ENCODE measurements around the gene POU2AF3. TPM values are rescaled to one million over a fixed set of nuclear protein-coding genes. Genes with fewer than 3 reads are reported as not detected.

POU2AF3 gene
- total RNA-seq, 1 experiment from 2014 or later = not detected

DNA sequence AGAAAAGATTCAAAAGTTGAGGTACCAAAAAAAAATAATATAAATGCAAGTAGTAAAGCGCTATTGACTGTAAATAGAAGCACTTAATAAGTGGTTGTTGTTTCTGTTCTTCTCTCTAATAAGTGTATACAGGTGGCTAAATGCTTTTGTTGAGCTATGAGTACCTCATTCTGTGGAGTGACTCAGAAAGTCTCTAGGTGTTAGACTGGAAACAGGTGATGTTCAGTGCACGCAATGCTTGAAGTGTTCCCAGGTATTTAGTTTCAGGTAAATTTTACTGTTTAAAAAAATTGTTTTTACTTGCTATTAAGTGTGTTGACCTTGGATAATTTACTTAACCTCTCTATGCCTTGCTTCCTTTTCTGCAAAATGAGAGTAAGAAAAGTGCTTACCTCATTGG lies 24.2 kb downstream of the POU2AF3 start:
- Mint-ChIP-seq H3K4me1 (ENCODE audit: insufficient read depth, unreplicated experiment) (no peaks in the 10 kb centered on the region), H3K27me3 (ENCODE audit: insufficient read depth, unreplicated experiment) (peaks cover 68% of the 10 kb centered on the region), H3K36me3 (ENCODE audit: insufficient read depth, unreplicated experiment) (no peaks in the 10 kb centered on the region), H3K4me3 (ENCODE audit: unreplicated experiment) (no peak overlapping the region), H3K9me3 (ENCODE audit: unreplicated experiment) (no peaks in the 10 kb centered on the region), H3K27ac (ENCODE audit: low read depth, unreplicated experiment) (no peak overlapping the region)
- ChIA-PET CTCF (no interaction called here), POLR2A (no interaction called here)
- no TSS peak for BruUV-seq (replicated peaks)
- intact Hi-C loops (cut with micrococcal nuclease) = no loop called here
- TF ChIP-seq, protein P1, sequence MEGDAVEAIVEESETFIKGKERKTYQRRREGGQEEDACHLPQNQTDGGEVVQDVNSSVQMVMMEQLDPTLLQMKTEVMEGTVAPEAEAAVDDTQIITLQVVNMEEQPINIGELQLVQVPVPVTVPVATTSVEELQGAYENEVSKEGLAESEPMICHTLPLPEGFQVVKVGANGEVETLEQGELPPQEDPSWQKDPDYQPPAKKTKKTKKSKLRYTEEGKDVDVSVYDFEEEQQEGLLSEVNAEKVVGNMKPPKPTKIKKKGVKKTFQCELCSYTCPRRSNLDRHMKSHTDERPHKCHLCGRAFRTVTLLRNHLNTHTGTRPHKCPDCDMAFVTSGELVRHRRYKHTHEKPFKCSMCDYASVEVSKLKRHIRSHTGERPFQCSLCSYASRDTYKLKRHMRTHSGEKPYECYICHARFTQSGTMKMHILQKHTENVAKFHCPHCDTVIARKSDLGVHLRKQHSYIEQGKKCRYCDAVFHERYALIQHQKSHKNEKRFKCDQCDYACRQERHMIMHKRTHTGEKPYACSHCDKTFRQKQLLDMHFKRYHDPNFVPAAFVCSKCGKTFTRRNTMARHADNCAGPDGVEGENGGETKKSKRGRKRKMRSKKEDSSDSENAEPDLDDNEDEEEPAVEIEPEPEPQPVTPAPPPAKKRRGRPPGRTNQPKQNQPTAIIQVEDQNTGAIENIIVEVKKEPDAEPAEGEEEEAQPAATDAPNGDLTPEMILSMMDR (IDR thresholded peaks at IDR 0.05; ENCODE audit: unreplicated experiment) = no peak
- no peak for DNase-seq (ENCODE audit: unreplicated experiment)

DNA sequence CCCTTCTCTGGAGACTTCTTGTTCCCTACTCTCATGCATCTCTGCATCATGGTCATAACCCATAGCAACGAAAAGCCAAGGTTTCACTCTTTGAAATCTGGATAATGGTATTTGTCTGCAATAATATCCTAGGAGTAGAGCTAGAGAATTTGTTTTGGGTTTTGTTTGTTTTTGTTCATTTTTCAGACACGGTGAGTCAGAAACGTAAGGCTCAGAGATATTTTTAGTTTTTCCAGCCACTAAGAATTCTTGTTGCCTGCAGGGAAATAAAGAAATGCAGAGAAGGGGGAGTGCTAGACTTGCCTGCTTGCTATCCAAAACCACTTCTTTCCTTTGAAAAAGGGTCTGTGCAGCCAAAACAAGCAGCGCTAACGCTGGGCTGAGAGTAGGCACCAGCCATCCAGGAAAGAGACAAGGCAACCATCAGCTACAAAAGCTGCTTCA lies 26.0 kb downstream of the POU2AF3 start:
- ChIA-PET CTCF (interaction anchor here (0.7 to 1.6 kb wide), 3 partner anchors 9 to 53 kb away, joined by 3 to 5 read pairs (median 5); no protein-coding TSS in a partner anchor), POLR2A (interaction anchor here (0.6 to 1.8 kb wide), 6 partner anchors 12 to 102 kb away, joined by 3 to 6 read pairs (median 4); no protein-coding TSS in a partner anchor)
- TF ChIP-seq, protein P1 (IDR thresholded peaks at IDR 0.05; ENCODE audit: unreplicated experiment) = no peak
- H3K36me3 Mint-ChIP-seq (ENCODE audit: insufficient read depth, unreplicated experiment) = no peaks in the 10 kb centered on the region
- H3K4me1 Mint-ChIP-seq (ENCODE audit: insufficient read depth, unreplicated experiment) = no peaks in the 10 kb centered on the region
- peak; percentile 20 for DNase-seq (ENCODE audit: unreplicated experiment)
- no peak overlapping the region for H3K4me3 Mint-ChIP-seq (ENCODE audit: unreplicated experiment)
- intact Hi-C loops (cut with micrococcal nuclease) = no loop called here
- no peak overlapping the region for H3K27ac Mint-ChIP-seq (ENCODE audit: low read depth, unreplicated experiment)
- H3K9me3 Mint-ChIP-seq (ENCODE audit: unreplicated experiment) = no peaks in the 10 kb centered on the region
- no TSS peak for BruUV-seq (replicated peaks)
- peaks cover 53% of the 10 kb centered on the region for H3K27me3 Mint-ChIP-seq (ENCODE audit: insufficient read depth, unreplicated experiment)

DNA sequence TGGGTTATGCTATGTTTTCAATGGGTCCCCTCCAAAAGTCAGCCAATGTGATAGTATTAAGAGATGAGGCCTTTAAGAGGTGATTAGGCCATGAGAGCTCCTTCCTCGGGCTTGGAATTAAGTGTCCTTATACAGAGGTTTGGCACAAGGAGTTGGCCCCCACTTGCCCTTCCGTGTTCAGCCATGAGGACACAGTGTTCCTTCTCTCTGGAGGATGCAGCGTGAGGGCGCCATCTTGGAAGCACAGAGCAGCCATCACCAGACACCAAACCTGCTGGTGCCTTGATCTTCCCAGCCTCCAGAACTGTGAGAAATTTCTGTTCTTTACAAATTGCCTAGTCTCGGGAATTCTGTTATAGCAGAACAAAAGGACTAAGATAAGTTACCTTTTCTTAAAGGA lies 26.9 kb downstream of the POU2AF3 start:
- BruUV-seq (replicated peaks) = no TSS peak
- ChIA-PET CTCF (interaction anchor here (1.6 kb wide), 1 partner anchor 52 kb away, joined by 5 read pairs; no protein-coding TSS in a partner anchor), POLR2A (interaction anchor here (0.7 to 1.0 kb wide), 4 partner anchors 22 to 101 kb away, joined by 3 to 4 read pairs (median 3); no protein-coding TSS in a partner anchor)
- TF ChIP-seq, protein P1 (IDR thresholded peaks at IDR 0.05; ENCODE audit: unreplicated experiment) = no peak
- Mint-ChIP-seq H3K27ac (ENCODE audit: low read depth, unreplicated experiment) (no peak overlapping the region), H3K4me3 (ENCODE audit: unreplicated experiment) (no peak overlapping the region), H3K27me3 (ENCODE audit: insufficient read depth, unreplicated experiment) (peaks cover 43% of the 10 kb centered on the region), H3K9me3 (ENCODE audit: unreplicated experiment) (no peaks in the 10 kb centered on the region), H3K36me3 (ENCODE audit: insufficient read depth, unreplicated experiment) (no peaks in the 10 kb centered on the region), H3K4me1 (ENCODE audit: insufficient read depth, unreplicated experiment) (no peaks in the 10 kb centered on the region)
- intact Hi-C loops (cut with micrococcal nuclease) = no loop called here
- no peak for DNase-seq (ENCODE audit: unreplicated experiment)

DNA sequence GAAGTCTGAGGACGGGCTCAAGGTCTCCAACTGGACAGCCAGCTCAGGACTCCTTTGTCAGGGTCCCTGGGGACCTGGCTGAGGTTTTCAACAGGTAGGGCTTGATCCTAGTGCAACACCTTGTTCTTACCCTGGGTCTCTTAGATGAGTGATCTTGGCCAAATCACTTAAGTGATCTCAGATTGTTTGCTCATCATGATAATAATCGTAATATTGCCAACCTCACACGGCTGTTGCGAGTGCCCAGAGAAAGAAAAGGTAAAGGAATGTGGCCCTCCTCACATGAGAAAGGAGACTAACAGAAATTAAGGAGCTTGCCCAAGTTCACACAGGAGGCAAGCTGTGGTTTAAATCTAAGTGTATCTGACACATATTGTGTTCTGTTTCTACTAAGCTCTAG lies 28.5 kb downstream of the POU2AF3 start:
- Mint-ChIP-seq H3K4me3 (ENCODE audit: unreplicated experiment) (no peak overlapping the region), H3K4me1 (ENCODE audit: insufficient read depth, unreplicated experiment) (no peaks in the 10 kb centered on the region), H3K27me3 (ENCODE audit: insufficient read depth, unreplicated experiment) (peaks cover 28% of the 10 kb centered on the region), H3K9me3 (ENCODE audit: unreplicated experiment) (no peaks in the 10 kb centered on the region), H3K36me3 (ENCODE audit: insufficient read depth, unreplicated experiment) (no peaks in the 10 kb centered on the region), H3K27ac (ENCODE audit: low read depth, unreplicated experiment) (no peak overlapping the region)
- TF ChIP-seq, protein P1 (IDR thresholded peaks at IDR 0.05; ENCODE audit: unreplicated experiment) = no peak
- ChIA-PET CTCF (interaction anchor here (1.1 kb wide), 1 partner anchor 44 kb away, joined by 5 read pairs; no protein-coding TSS in a partner anchor), POLR2A (interaction anchor here (0.6 to 0.7 kb wide), 3 partner anchors 17 to 563 kb away, joined by 3 to 4 read pairs (median 3); no protein-coding TSS in a partner anchor)
- no peak for DNase-seq (ENCODE audit: unreplicated experiment)
- no TSS peak for BruUV-seq (replicated peaks)
- intact Hi-C loops (cut with micrococcal nuclease) = no loop called here
